A549 treated with AZD2906 at 1 μM for 4 hours (cell line): ENCODE data around the gene TRPV2. TPM values are rescaled to one million over a fixed set of nuclear protein-coding genes. Genes with fewer than 3 reads are reported as not detected.

Experiments used
- total RNA-seq: library from RNA; stranded (reverse); fragments of 200-300 nt; extraction: Qiagen RNA extraction; gene quantifications from 5 replicates; pipeline ENCODE4 v1.2.3, GENCODE V29; 2022

Gene TRPV2, protein sequence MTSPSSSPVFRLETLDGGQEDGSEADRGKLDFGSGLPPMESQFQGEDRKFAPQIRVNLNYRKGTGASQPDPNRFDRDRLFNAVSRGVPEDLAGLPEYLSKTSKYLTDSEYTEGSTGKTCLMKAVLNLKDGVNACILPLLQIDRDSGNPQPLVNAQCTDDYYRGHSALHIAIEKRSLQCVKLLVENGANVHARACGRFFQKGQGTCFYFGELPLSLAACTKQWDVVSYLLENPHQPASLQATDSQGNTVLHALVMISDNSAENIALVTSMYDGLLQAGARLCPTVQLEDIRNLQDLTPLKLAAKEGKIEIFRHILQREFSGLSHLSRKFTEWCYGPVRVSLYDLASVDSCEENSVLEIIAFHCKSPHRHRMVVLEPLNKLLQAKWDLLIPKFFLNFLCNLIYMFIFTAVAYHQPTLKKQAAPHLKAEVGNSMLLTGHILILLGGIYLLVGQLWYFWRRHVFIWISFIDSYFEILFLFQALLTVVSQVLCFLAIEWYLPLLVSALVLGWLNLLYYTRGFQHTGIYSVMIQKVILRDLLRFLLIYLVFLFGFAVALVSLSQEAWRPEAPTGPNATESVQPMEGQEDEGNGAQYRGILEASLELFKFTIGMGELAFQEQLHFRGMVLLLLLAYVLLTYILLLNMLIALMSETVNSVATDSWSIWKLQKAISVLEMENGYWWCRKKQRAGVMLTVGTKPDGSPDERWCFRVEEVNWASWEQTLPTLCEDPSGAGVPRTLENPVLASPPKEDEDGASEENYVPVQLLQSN
- total RNA-seq, result 0.36 to 0.83 TPM (median 0.53 TPM) in 5 replicates

DNA sequence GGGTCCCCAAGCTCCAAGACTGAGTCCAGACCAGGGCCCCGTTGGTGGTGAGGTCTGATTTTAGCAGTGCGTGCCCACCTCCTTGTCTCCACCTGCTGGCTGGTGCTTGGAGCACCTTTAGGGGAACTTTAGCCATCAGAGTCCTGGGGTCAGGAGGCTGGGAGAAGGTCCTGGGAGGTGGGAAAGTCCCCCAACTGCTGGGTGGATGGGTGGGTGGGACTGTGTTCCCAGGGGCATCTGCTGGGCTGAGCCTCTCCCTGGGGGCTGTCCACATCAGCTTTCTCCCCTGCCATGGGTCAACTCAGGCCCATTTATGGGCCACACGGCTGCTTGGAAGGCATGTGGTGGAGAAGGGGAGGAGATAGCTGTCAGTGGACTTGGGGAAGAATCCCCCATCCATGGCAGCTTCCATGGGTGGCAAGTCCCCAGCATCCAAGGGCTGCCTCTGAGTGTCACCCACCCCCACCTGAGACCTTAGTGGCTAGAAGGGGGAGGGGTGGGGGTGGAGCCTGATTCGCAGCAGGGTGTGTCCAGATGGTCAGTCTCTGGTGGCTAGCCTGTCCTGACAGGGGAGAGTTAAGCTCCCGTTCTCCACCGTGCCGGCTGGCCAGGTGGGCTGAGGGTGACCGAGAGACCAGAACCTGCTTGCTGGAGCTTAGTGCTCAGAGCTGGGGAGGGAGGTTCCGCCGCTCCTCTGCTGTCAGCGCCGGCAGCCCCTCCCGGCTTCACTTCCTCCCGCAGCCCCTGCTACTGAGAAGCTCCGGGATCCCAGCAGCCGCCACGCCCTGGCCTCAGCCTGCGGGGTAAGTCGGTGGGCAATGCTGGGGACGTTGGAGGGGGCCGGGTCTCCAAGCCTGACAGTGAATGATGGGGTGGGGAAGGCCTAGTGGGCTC lies at the start of gene TRPV2:
Gene TRPV2 (plus strand): TSS at position 541 of the 894 bp plus-strand sequence. CDS start 2,098 bp downstream, outside the sequence.

DNA sequence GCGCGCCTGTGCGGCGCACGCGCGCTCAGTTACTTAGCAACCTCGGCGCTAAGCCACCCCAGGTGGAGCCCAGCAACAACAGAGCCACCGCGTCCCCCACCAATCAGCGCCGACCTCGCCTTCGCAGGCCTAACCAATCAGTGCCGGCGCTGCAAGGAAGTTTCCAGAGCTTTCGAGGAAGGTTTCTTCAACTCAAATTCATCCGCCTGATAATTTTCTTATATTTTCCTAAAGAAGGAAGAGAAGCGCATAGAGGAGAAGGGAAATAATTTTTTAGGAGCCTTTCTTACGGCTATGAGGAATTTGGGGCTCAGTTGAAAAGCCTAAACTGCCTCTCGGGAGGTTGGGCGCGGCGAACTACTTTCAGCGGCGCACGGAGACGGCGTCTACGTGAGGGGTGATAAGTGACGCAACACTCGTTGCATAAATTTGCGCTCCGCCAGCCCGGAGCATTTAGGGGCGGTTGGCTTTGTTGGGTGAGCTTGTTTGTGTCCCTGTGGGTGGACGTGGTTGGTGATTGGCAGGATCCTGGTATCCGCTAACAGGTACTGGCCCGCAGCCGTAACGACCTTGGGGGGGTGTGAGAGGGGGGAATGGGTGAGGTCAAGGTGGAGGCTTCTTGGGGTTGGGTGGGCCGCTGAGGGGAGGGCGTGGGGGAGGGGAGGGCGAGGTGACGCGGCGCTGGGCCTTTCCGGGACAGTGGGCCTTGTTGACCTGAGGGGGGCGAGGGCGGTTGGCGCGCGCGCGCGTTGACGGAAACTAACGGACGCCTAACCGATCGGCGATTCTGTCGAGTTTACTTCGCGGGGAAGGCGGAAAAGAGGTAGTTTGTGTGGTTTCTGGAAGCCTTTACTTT lies 34.5 kb upstream of the TRPV2 start, which contains the start of gene UBB:
Gene UBB (plus strand): TSS at position 452 of the 856 bp plus-strand sequence. CDS start 817 bp downstream, outside the sequence.

Other genes with a start within 250 kb of the TRPV2 start
- 66.2 to 90.1 TPM (median 70.3 TPM) in 5 replicates for gene NCOR1, start 200.0 kb upstream of the TRPV2 start, total RNA-seq
- gene PIGL, start 198.4 kb upstream of the TRPV2 start, total RNA-seq, result 15.3 to 21.6 TPM (median 17.0 TPM) in 5 replicates
- gene CENPV, start 62.1 kb upstream of the TRPV2 start, total RNA-seq, result 121 to 154 TPM (median 148 TPM) in 5 replicates
- gene UBB, start 34.5 kb upstream of the TRPV2 start, total RNA-seq, result 1,868 to 2,263 TPM (median 2,004 TPM) in 5 replicates
- 0.99 to 1.3 TPM (median 1.1 TPM) in 5 replicates for gene LRRC75A, start 76.6 kb downstream of the TRPV2 start, total RNA-seq
- 10.9 to 17.4 TPM (median 13.5 TPM) in 5 replicates for gene ZNF287, start 153.6 kb downstream of the TRPV2 start, total RNA-seq
- gene ZNF624, start 238.3 kb downstream of the TRPV2 start, total RNA-seq, result 0.85 to 1.9 TPM (median 1.3 TPM) in 5 replicates